Endothelial cell of umbilical vein (primary cell): ENCODE data around the gene ANO7. TPM values are rescaled to one million over a fixed set of nuclear protein-coding genes. Genes with fewer than 3 reads are reported as not detected.

Experiments used
- BruUV-seq: library from RNA; stranded (reverse); fragments of 400-500 nt; replicated peaks from 2 replicates; lab custom pipeline; 2021; lab: Mats Ljungman, UMichigan
- CTCF ChIA-PET: fragments of 300-600, 350-600 bp; sonication (Branson Sonifier 250); formaldehyde crosslinking; loops from one replicate; lab custom pipeline; 2021; ENCODE audit warnings: antibody characterized with exemption, inconsistent platforms; lab: Charles Lee
- POLR2A ChIA-PET: fragments of 300-600, 350-600 bp; sonication (Branson Sonifier 250); formaldehyde crosslinking; loops from one replicate; lab custom pipeline; 2021; ENCODE audit warnings: antibody characterized with exemption, inconsistent platforms; lab: Charles Lee
- DNase-seq: peaks from one replicate; pipeline ENCODE4 v3.0.0-alpha.2; 2011; ENCODE audit warnings: low read depth, low spot score
- FAIRE-seq: peaks from 2 replicates; lab custom pipeline; 2011; peaks lifted over from hg19 to GRCh38; lab: Jason Lieb, UNC
- H2AFZ ChIP-seq: 2 replicates; pipeline ENCODE4 v1.6.0; 2012; ENCODE audit warnings: low read depth, low read length, control low read depth, inconsistent platforms
- H3K27ac ChIP-seq: 2 replicates; pipeline ENCODE4 v1.5.1; 2011; ENCODE audit warnings: low read depth, mild to moderate bottlenecking, control low read depth, low read length, moderate library complexity; ENCODE audit not compliant: insufficient read depth
- H3K27me3 ChIP-seq, 2 experiments: 2 replicates each; pipeline versions ENCODE4 v1.6.0 to v1.6.1; 2011; ENCODE audit warnings: low read length in 2 of 2, mixed read lengths in 1 of 2; ENCODE audit not compliant: control insufficient read depth in 2 of 2, insufficient read depth in 2 of 2
- H3K36me3 ChIP-seq, 2 experiments: 2 replicates in 1 of 2; 3 replicates in 1 of 2; pipeline ENCODE4 v1.5.1; 2011; ENCODE audit warnings: low read length in 2 of 2, mild to moderate bottlenecking in 1 of 2, moderate library complexity in 1 of 2; ENCODE audit not compliant: control insufficient read depth in 2 of 2, insufficient read depth in 2 of 2; ENCODE audit errors: extremely low read depth in 1 of 2
- H3K4me1 ChIP-seq: 3 replicates; pipeline ENCODE4 v1.5.1; 2011; ENCODE audit warnings: mild to moderate bottlenecking, low read length; ENCODE audit not compliant: control insufficient read depth, insufficient read depth; ENCODE audit errors: extremely low read depth
- H3K4me2 ChIP-seq: 2 replicates; pipeline ENCODE4 v1.6.1; 2011; ENCODE audit warnings: low read length, control low read depth, mixed read lengths; ENCODE audit not compliant: insufficient read depth
- H3K4me3 ChIP-seq, 3 experiments: fragments of 200-600 bp in 1 of 3; sonication (generic), shearing (Covaris generic) in 1 of 3; replicated peaks in 1 of 3; 2 replicates each; pipeline ENCODE4 v1.5.1; 2011 to 2016; ENCODE audit warnings: control low read depth in 3 of 3, low read length in 3 of 3, mild to moderate bottlenecking in 2 of 3, inconsistent platforms in 1 of 3, low read depth in 1 of 3, moderate library complexity in 1 of 3; ENCODE audit not compliant: insufficient read depth in 1 of 3
- H3K79me2 ChIP-seq: 2 replicates; pipeline ENCODE4 v1.6.0; 2012; ENCODE audit warnings: low read length, inconsistent platforms; ENCODE audit not compliant: control insufficient read depth, insufficient read depth
- H3K9ac ChIP-seq: replicated peaks from 2 replicates; pipeline ENCODE3; 2011; ENCODE audit warnings: low read length, control low read depth; ENCODE audit not compliant: insufficient read depth; ENCODE audit errors: extremely low read depth
- H3K9me1 ChIP-seq: replicated peaks from 3 replicates; pipeline ENCODE4 v1.6.0; 2011; ENCODE audit warnings: mild to moderate bottlenecking, low read length; ENCODE audit not compliant: control insufficient read depth, insufficient read depth; ENCODE audit errors: extremely low read depth
- H3K9me3 ChIP-seq: replicated peaks from 2 replicates; pipeline ENCODE4 v1.5.1; 2012; ENCODE audit warnings: low read length, inconsistent platforms; ENCODE audit not compliant: control insufficient read depth, insufficient read depth
- H4K20me1 ChIP-seq: replicated peaks from 2 replicates; pipeline ENCODE3; 2011; ENCODE audit warnings: mild to moderate bottlenecking, low read length; ENCODE audit not compliant: control insufficient read depth, insufficient read depth; ENCODE audit errors: extremely low read depth
- EZH2 ChIP-seq: IDR thresholded peaks from 2 replicates; pipeline ENCODE4 v1.6.1; 2012; ENCODE audit warnings: borderline replicate concordance, low read depth, mild to moderate bottlenecking, moderate library complexity, low read length, inconsistent platforms; ENCODE audit not compliant: severe bottlenecking
- FOS ChIP-seq: IDR thresholded peaks from 2 replicates; pipeline ENCODE4 v1.6.1; 2011; ENCODE audit warnings: mild to moderate bottlenecking, low read length, moderate library complexity, borderline replicate concordance; ENCODE audit not compliant: insufficient read depth
- GATA2 ChIP-seq: IDR thresholded peaks from 2 replicates; pipeline ENCODE4 v1.7.0; 2011; ENCODE audit warnings: low read depth, mild to moderate bottlenecking, moderate library complexity, mixed read lengths, low read length; ENCODE audit not compliant: insufficient read length, insufficient read depth
- JUN ChIP-seq: IDR thresholded peaks from 2 replicates; pipeline ENCODE4 v1.6.1; 2011; ENCODE audit warnings: borderline replicate concordance, low read depth; ENCODE audit not compliant: insufficient read length, insufficient read depth
- MAX ChIP-seq: IDR thresholded peaks from 2 replicates; pipeline ENCODE4 v1.6.1; 2011; ENCODE audit not compliant: insufficient read depth, insufficient read length
- MYC ChIP-seq: IDR thresholded peaks from one replicate; pipeline ENCODE4 v1.6.1; 2011; ENCODE audit warnings: mild to moderate bottlenecking, low read depth, low read length
- POLR2A ChIP-seq: IDR thresholded peaks from 2 replicates; pipeline ENCODE4 v1.6.1; 2012; ENCODE audit warnings: low read depth, mild to moderate bottlenecking, control low read depth, low read length
- POLR2AphosphoS5 ChIP-seq: IDR thresholded peaks from 2 replicates; pipeline ENCODE4 v1.6.1; 2012; ENCODE audit warnings: low read depth, mild to moderate bottlenecking, control low read depth, low read length, moderate library complexity; ENCODE audit not compliant: insufficient read depth
- dilution Hi-C: fragments of 300-500 bp; cut with MboI; formaldehyde crosslinking; loops from one replicate; pipeline ENCODE4 v1.15.0; 2019; ENCODE audit warnings: low sequenced_read_pairs; ENCODE audit not compliant: extremely low pct_ligation_motif_present
- intact Hi-C: fragments of 100-400 bp; cut with micrococcal nuclease; formaldehyde crosslinking; loops from one replicate; pipeline ENCODE4 v1.10.0; 2022
- polyA plus RNA-seq, 4 experiments: library from polyadenylated mRNA; depleted of rRNA in 3 of 4; stranded (reverse) in 3 of 4; unstranded in 1 of 4; fragments of >200 nt; gene quantifications; 2 replicates each; pipeline versions ENCODE4 v1.2.1 to v1.2.3, GENCODE V29; 2011 to 2012; ENCODE audit warnings: missing spikeins in 1 of 4
- total RNA-seq: library from RNA; stranded (reverse); gene quantifications from 2 replicates; pipeline ENCODE4 v1.2.3, GENCODE V29; 2021
- TF ChIP-seq, protein P1 (sequence below), 2 donors: IDR thresholded peaks; 1 replicate in 1 of 2; 2 replicates in 1 of 2; pipeline ENCODE4 v1.5.1; 2011; ENCODE audit warnings: low read length in 2 of 2, mild to moderate bottlenecking in 2 of 2, moderate library complexity in 2 of 2, control low read depth in 1 of 2, inconsistent platforms in 1 of 2, low read depth in 1 of 2; ENCODE audit not compliant: insufficient read depth in 1 of 2; ENCODE audit errors: extremely low read depth in 1 of 2

Gene ANO7
- total and polyA plus RNA-seq, 2 donors (not counting 3 experiments of a cell fraction or from before 2014, with no cell fraction given), result 0.81 to 2.5 TPM

- Histone ChIP-seq H3K4me2 (no peak overlapping the region), H3K27me3 (no peaks in the 10 kb centered on the region), H3K27ac (no peak overlapping the region), H3K9me1 (no peaks in the 10 kb centered on the region), H3K4me1 (peaks cover 24% of the 10 kb centered on the region), H3K79me2 (peaks cover 71% of the 10 kb centered on the region), H4K20me1 (peaks cover 9% of the 10 kb centered on the region), H3K36me3 (peaks cover 14 to 23% of the 10 kb centered on the region in 2 experiments), H3K9me3 (no peaks in the 10 kb centered on the region), H3K9ac (no peak overlapping the region), H2AFZ (no peak overlapping the region), H3K4me3 (no peak overlapping the region)
- no TSS peak for BruUV-seq
- POLR2A ChIA-PET, result no interaction called here
- dilution Hi-C loops, result no loop called here
- TF ChIP-seq FOS (no peak), POLR2AphosphoS5 (no peak), MAX (no peak), JUN (no peak), POLR2A (no peak), GATA2 (no peak), EZH2 (no peak), MYC (no peak)
- TF ChIP-seq, protein P1, sequence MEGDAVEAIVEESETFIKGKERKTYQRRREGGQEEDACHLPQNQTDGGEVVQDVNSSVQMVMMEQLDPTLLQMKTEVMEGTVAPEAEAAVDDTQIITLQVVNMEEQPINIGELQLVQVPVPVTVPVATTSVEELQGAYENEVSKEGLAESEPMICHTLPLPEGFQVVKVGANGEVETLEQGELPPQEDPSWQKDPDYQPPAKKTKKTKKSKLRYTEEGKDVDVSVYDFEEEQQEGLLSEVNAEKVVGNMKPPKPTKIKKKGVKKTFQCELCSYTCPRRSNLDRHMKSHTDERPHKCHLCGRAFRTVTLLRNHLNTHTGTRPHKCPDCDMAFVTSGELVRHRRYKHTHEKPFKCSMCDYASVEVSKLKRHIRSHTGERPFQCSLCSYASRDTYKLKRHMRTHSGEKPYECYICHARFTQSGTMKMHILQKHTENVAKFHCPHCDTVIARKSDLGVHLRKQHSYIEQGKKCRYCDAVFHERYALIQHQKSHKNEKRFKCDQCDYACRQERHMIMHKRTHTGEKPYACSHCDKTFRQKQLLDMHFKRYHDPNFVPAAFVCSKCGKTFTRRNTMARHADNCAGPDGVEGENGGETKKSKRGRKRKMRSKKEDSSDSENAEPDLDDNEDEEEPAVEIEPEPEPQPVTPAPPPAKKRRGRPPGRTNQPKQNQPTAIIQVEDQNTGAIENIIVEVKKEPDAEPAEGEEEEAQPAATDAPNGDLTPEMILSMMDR (IDR thresholded peaks at IDR 0.05; ENCODE audit: extremely low read depth in 1 of 2, insufficient read depth in 1 of 2, low read depth in 1 of 2, low read length in 2 of 2), result no peak
- CTCF ChIA-PET, result interaction anchor here (1.6 kb wide), 1 partner anchor 15 kb away, joined by 6 read pairs; no protein-coding TSS in a partner anchor
- no peak for FAIRE-seq
- peak; percentile 55 for DNase-seq
- intact Hi-C loops, result no loop called here
Observed at GRCh38 chr2:241268306-241268705, 79.8 kb downstream of the ANO7 start.
